WERI-Rb-1 (cell line): ENCODE measurements around the gene C22orf42.
A peak's percentile ranks its signal among the peaks of the same experiment; 100 is the strongest.

Experiments used
- DNase-seq: peaks from one replicate; pipeline ENCODE4 v3.0.0-alpha.2; 2020
- H3K27ac ChIP-seq: fragments of 250-450 bp; sonication (Bioruptor Pico); 2 replicates; pipeline ENCODE4 v1.5.1; 2020; ENCODE audit warnings: mild to moderate bottlenecking, moderate library complexity
- H3K27me3 ChIP-seq: fragments of 250-450 bp; sonication (Bioruptor Pico); 2 replicates; pipeline ENCODE4 v1.5.1; 2021; ENCODE audit warnings: mild to moderate bottlenecking, low read depth, moderate library complexity; ENCODE audit not compliant: insufficient read depth, severe bottlenecking
- H3K36me3 ChIP-seq: fragments of 250-450 bp; sonication (Bioruptor Pico); 2 replicates; pipeline ENCODE4 v1.5.1; 2020; ENCODE audit warnings: mild to moderate bottlenecking, moderate library complexity
- H3K4me3 ChIP-seq: 2 replicates; pipeline ENCODE4 v1.5.1; 2011; ENCODE audit warnings: low read depth, mild to moderate bottlenecking, control low read depth, low read length
- H3K9me3 ChIP-seq: fragments of 250-450 bp; sonication (Bioruptor Pico); 2 replicates; pipeline ENCODE4 v1.5.1; 2021; ENCODE audit warnings: mild to moderate bottlenecking, moderate library complexity; ENCODE audit not compliant: severe bottlenecking
- CTCF ChIP-seq: IDR thresholded peaks from 2 replicates; pipeline ENCODE4 v1.5.1; 2011; ENCODE audit warnings: low read depth, mild to moderate bottlenecking, control low read depth, inconsistent platforms, low read length

Gene C22orf42

GRCh38 chr22:32158712-32159533 is at the start of gene C22orf42:
TSS of gene C22orf42 (minus strand) at chr22:32159303. CDS start at chr22:32159215, 88 bp downstream.
- Histone ChIP-seq H3K4me3 (no peak within 1 kb of the TSS), H3K36me3 (no peaks in the 10 kb centered on the region), H3K27ac (no peak within 1 kb of the TSS), H3K9me3 (no peaks in the 10 kb centered on the region), H3K27me3 (peaks cover 28% of the 10 kb centered on the region)
- no peak for DNase-seq
- no peak for TF ChIP-seq CTCF

- Histone ChIP-seq H3K27me3 (peaks cover 4% of the 10 kb centered on the region), H3K4me3 (no peak overlapping the region), H3K27ac (no peak overlapping the region), H3K36me3 (no peaks in the 10 kb centered on the region), H3K9me3 (no peaks in the 10 kb centered on the region)
- DNase-seq: no peak
- TF ChIP-seq CTCF: no peak
These were observed 49.6 kb upstream of the C22orf42 start for GRCh38 chr22:32208681-32209080.

- H3K27ac ChIP-seq: no peak overlapping the region
- no peak for DNase-seq
- H3K4me3 ChIP-seq: no peak overlapping the region
- peaks cover 11% of the 10 kb centered on the region for H3K27me3 ChIP-seq
- no peaks in the 10 kb centered on the region for H3K9me3 ChIP-seq
- H3K36me3 ChIP-seq: no peaks in the 10 kb centered on the region
- TF ChIP-seq CTCF: no peak
These were observed 48.9 kb upstream of the C22orf42 start for GRCh38 chr22:32207971-32208480.

GRCh38 chr22:32206774-32207758 is 48.0 kb upstream of the C22orf42 start:
- Histone ChIP-seq H3K36me3 (no peaks in the 10 kb centered on the region), H3K27me3 (peaks cover 20% of the 10 kb centered on the region), H3K27ac (no peak overlapping the region), H3K4me3 (no peak overlapping the region), H3K9me3 (no peaks in the 10 kb centered on the region)
- peak; percentile 91 for TF ChIP-seq CTCF
- DNase-seq: peak; percentile 35

- Histone ChIP-seq H3K36me3 (no peaks in the 10 kb centered on the region), H3K4me3 (no peak overlapping the region), H3K9me3 (no peaks in the 10 kb centered on the region), H3K27ac (no peak overlapping the region), H3K27me3 (peaks cover 20% of the 10 kb centered on the region)
- DNase-seq: no peak
- no peak; the same call in 1 of the 2 replicates for TF ChIP-seq CTCF
These were observed 47.1 kb upstream of the C22orf42 start for GRCh38 chr22:32205974-32206773.
